Measurements from ENCODE around the gene ACTG1. TPM values are rescaled to one million over a fixed set of nuclear protein-coding genes. Genes with fewer than 3 reads are reported as not detected.

The ACTG1 gene
- total and polyA plus RNA-seq, 2 of the 13 experiments (the other 11 are each of a cell fraction or from before 2014, with no cell fraction given), result 973 to 1,138 TPM

- TF ChIP-seq ZNF660 (CRISPR knock-in tag; IDR thresholded peaks at IDR 0.05; ENCODE audit: borderline replicate concordance, low read depth) (no peak), ZNF782 (CRISPR knock-in tag; IDR thresholded peaks at IDR 0.05; ENCODE audit: borderline replicate concordance) (peak; percentile 74), ZNF746 (CRISPR knock-in tag; IDR thresholded peaks at IDR 0.05) (no peak), MXI1 (IDR thresholded peaks at IDR 0.05; ENCODE audit: borderline replicate concordance, low read depth, low read length) (no peak), ZNF678 (CRISPR knock-in tag; IDR thresholded peaks at IDR 0.05) (no peak; the same call in 1 of the 2 replicates), ZXDC (CRISPR knock-in tag; IDR thresholded peaks at IDR 0.05) (no peak; the same call in 1 of the 2 replicates), AKNA (CRISPR knock-in tag; IDR thresholded peaks at IDR 0.05; ENCODE audit: borderline replicate concordance) (no peak), RXRA (CRISPR knock-in tag; IDR thresholded peaks at IDR 0.05) (peak; percentile 43; the same call in 1 of the 2 replicates), IKZF5 (CRISPR knock-in tag; IDR thresholded peaks at IDR 0.05) (0 out of 2 replicates have a peak, but pooled peaks have one; percentile 32), NFIC (IDR thresholded peaks at IDR 0.05; ENCODE audit: low read length) (no peak), SMARCE1 (IDR thresholded peaks at IDR 0.05; ENCODE audit: borderline replicate concordance) (no peak), NRL (CRISPR knock-in tag; IDR thresholded peaks at IDR 0.05; ENCODE audit: borderline replicate concordance) (no peak), STAT5B (CRISPR knock-in tag; IDR thresholded peaks at IDR 0.05) (no peak), SNRNP70 (IDR thresholded peaks at IDR 0.05; ENCODE audit: low read depth, low read length) (no peak), PTBP1 (IDR thresholded peaks at IDR 0.05; ENCODE audit: low read depth, low read length, poor library complexity, severe bottlenecking) (no peak), KLF11 (CRISPR knock-in tag; IDR thresholded peaks at IDR 0.05) (no peak), ZNF776 (CRISPR knock-in tag; IDR thresholded peaks at IDR 0.05) (peak; percentile 79; the same call in 1 of the 2 replicates), ZGPAT (CRISPR knock-in tag; IDR thresholded peaks at IDR 0.05) (no peak; the same call in 1 of the 2 replicates), ZNF264 (CRISPR knock-in tag; IDR thresholded peaks at IDR 0.05) (no peak), SALL1 (CRISPR knock-in tag; IDR thresholded peaks at IDR 0.05) (peak; percentile 60)
Observed at GRCh38 chr17:81519284-81520020, 6.9 kb upstream of the ACTG1 start (continued).
